Measurements from ENCODE around the gene PGM5.

Gene PGM5

DNA sequence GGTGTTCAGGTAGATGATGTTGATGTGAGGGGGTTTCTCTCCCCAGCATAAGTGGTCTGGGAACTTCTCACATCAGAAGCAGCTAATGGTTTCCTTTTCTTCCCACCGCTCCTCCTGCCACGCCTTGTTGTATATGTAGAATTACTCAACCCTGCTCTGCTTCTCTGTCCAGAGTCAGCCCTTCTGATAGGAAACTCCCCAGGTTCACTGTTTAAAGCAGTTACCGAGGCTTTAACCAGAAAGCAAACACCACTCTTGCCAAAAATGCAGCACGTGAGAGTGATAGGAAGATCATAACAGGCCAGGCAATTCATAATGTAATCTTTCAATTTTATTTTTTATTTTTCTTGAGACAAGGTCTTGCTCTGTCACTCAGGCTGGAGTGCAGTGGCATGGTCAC lies 194.8 kb downstream of the PGM5 start:
- H3K4me3 ChIP-seq (ENCODE audit: low read length), result no peak overlapping the region
- no peak for TF ChIP-seq CTCF (conservative IDR thresholded peaks at IDR 0.05; ENCODE audit: low read length)
- DNase-seq (ENCODE audit: low read depth), result no peak

GRCh38 chr9:68552700-68553476 lies 196.5 kb downstream of the PGM5 start:
- H3K4me3 ChIP-seq (ENCODE audit: low read length), result no peak overlapping the region
- TF ChIP-seq CTCF (conservative IDR thresholded peaks at IDR 0.05; ENCODE audit: low read length), result no peak
- peak; percentile 27 for DNase-seq (ENCODE audit: low read depth)

DNA sequence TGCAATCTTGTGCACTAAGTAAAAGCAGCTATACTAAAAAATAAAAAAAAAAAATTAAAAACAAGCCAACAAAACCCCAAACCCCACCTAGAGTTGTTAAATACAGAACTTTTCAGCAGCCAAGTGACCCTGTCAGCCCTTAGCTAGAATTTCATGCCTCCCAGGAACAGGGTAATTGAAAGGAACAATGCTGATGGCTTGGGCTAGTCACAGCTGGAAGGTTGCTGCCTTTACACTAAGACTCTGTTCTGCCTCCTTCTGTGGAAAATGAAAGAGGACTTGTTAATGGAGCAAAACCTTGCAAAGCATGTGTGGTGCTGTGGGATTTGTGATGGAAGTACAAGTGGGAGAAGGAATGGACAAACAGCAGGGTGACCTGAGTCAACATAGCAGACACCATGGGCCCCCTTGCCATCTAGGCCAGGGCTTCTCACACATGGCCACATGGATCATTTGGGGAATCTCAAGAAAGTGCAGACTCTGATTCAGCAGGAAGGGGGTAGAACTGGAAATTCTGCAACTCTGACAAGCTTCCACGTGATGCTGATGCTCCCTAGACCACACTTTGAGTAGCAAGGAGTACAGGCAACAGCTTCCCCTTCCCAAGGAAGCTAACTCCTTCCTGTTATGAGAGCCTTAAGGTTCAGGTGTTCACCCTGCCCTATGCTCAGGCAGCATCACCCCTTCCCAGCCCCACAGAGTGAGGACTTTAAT lies 199.2 kb downstream of the PGM5 start:
- TF ChIP-seq CTCF (conservative IDR thresholded peaks at IDR 0.05; ENCODE audit: low read length), result no peak
- H3K4me3 ChIP-seq (ENCODE audit: low read length), result no peak overlapping the region
- no peak for DNase-seq (ENCODE audit: low read depth)

DNA sequence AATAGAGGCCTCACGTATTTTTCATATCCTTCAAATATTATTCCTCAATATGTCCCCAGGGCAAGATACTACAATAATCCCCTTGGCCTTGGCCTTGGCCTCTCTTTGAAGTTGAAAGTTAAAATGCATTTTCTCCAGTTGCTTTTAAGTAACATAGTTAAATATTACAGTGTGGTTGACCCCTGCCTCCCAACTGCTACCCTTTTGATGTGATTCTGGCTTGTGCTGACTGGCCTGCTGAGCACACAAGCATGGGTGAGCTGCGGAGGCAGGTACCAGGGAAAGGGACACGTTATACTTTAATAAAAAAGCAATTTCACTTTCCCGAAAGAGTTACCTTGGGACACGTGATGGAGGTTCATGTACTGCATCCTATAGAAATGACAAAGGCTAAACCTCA lies 202.1 kb downstream of the PGM5 start:
- H3K4me3 ChIP-seq (ENCODE audit: low read length), result no peak overlapping the region
- no peak for TF ChIP-seq CTCF (conservative IDR thresholded peaks at IDR 0.05; ENCODE audit: low read length)
- no peak for DNase-seq (ENCODE audit: low read depth)

DNA sequence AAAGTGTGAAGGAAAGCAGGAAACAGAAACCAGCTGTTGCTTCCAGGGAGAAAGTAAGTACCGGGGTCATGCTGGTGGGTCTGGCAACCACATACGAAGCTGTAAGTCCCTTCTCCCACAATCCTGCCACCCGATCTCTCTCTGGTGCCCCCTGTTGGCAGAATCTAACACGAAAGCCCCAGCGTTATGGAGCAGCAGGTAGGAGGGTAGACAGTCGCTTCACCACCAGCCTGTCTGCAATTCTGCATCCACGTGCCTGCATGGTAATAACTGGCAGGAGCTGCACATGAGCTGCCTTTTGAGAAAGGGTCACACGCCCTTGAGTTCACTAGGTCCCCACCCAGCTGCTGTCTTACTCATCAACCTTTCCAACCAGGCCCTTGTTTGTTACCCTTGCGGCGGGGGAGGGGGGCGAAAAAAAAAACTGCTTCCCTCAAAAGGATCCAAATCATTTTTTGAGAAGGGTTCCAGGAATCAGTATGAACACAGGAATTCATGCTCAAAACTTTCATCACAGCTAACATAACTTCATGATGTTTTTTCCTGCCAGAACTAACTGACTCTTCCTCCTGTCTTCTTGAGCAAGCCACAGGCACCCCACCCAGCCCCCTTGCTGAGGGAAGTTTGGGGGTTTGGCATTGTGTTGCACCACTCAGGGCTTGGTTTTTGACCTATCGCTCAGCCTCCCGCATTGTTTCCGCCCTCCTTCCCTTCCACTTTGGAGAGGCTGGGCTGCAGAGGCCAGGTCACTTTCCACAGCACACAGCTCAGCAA lies 203.8 kb downstream of the PGM5 start:
- DNase-seq (ENCODE audit: low read depth), result peak; percentile 3

DNA sequence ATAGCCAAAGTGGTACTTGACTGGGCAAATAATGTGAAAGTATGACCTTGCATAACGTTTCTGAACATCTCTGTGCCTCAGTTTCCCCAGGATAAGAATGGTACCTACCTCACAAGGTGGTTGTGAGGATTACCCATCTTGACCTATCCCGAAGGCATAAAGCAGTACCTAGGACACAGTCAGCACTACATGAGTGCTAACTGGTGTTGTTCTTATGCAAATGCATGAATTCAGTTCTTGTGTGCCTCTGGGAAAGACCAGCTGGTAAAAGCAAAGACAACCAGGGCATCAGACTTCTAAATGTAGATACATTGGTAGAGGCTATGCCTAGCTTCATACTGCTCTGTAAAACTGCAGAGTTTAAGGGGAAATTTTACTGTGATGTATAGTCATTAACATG lies 206.1 kb downstream of the PGM5 start:
- DNase-seq (ENCODE audit: low read depth), result no peak
- no peak overlapping the region for H3K4me3 ChIP-seq (ENCODE audit: low read length)
- no peak for TF ChIP-seq CTCF (conservative IDR thresholded peaks at IDR 0.05; ENCODE audit: low read length)

More for the DNA sequence above, 203.8 kb downstream of the PGM5 start:
- TF ChIP-seq CTCF (conservative IDR thresholded peaks at IDR 0.05; ENCODE audit: low read length), result peak; percentile 38
- no peak overlapping the region for H3K4me3 ChIP-seq (ENCODE audit: low read length)
